Measurements from ENCODE around the gene LRRC4C. TPM values are rescaled to one million over a fixed set of nuclear protein-coding genes. Genes with fewer than 3 reads are reported as not detected.

LRRC4C gene
- total and polyA plus RNA-seq, 10 of the 15 experiments (the other 5 are each of a cell fraction or from before 2014, with no cell fraction given), result 1.5 TPM; not detected in 9

GRCh38 chr11:41400124-41400523, 59.3 kb downstream of the LRRC4C start:
- in situ Hi-C loops (cut with MboI), result no loop called here
- intact Hi-C loops (cut with micrococcal nuclease; ENCODE audit: unreplicated experiment), result no loop called here
- ChIA-PET SMC1A (ENCODE audit: uncharacterized antibody, unreplicated experiment) (no interaction called here), RAD21 (ENCODE audit: unreplicated experiment) (no interaction called here), CTCF (no interaction called here), POLR2A (no interaction called here)
- H2AFZ ChIP-seq (ENCODE audit: control insufficient read depth, low read depth, low read length), result no peak overlapping the region
- WGBS (ENCODE audit: insufficient coverage, insufficient replicate concordance, low lambda C conversion rate, missing lambda C conversion rate), result 1% methylated on average over 4 of the region's 4 CpGs
- no peaks in the 10 kb centered on the region for H3K79me2 ChIP-seq (ENCODE audit: control insufficient read depth, insufficient read depth, low read length)
- no peaks in the 10 kb centered on the region for H4K20me1 ChIP-seq (ENCODE audit: control insufficient read depth, insufficient read depth)
- DNase-seq (ENCODE audit: low read depth, low spot score), result no peak
- H3K27me3 ChIP-seq (replicated peaks in 1 of 2; ENCODE audit: control insufficient read depth in 2 of 2, insufficient read depth in 2 of 2, low read length in 1 of 2), result no peaks in the 10 kb centered on the region
- BruUV-seq (replicated peaks), result no TSS peak
- no peak overlapping the region for H3K9ac ChIP-seq (ENCODE audit: control insufficient read depth, insufficient read depth, low read length)
- H3K36me3 ChIP-seq (ENCODE audit: control insufficient read depth in 2 of 2, insufficient read depth in 2 of 2, low read length in 1 of 2), result no peaks in the 10 kb centered on the region
- no peak overlapping the region for H3K27ac ChIP-seq (ENCODE audit: control insufficient read depth, insufficient read depth)
- no peak for FAIRE-seq
- no peak for ATAC-seq
- H3K4me2 ChIP-seq (ENCODE audit: control insufficient read depth, insufficient read depth), result no peak overlapping the region
- H3K4me1 ChIP-seq (ENCODE audit: control insufficient read depth, insufficient read depth, low read length), result no peaks in the 10 kb centered on the region
- TF ChIP-seq STAT3 (IDR thresholded peaks at IDR 0.05; ENCODE audit: low read depth, low read length), result no peak
- TF ChIP-seq BCL11A (IDR thresholded peaks at IDR 0.05; ENCODE audit: low read depth, low read length), result no peak
- TF ChIP-seq ZNF687 (IDR thresholded peaks at IDR 0.05), result no peak
- no peak for TF ChIP-seq NR2C2 (IDR thresholded peaks at IDR 0.05; ENCODE audit: borderline replicate concordance, control insufficient read depth, insufficient read length, low read depth)
- TF ChIP-seq ZBTB33 (IDR thresholded peaks at IDR 0.05), result no peak
- no peak for TF ChIP-seq ZZZ3 (IDR thresholded peaks at IDR 0.05; ENCODE audit: control insufficient read depth, insufficient read length, low read depth)
- no peak for TF ChIP-seq SIN3A (IDR thresholded peaks at IDR 0.05; ENCODE audit: low read depth, low read length)
- H3K9me3 ChIP-seq (replicated peaks; ENCODE audit: control insufficient read depth, insufficient read depth, low read length), result no peaks in the 10 kb centered on the region
- H3K4me3 ChIP-seq, result no peak overlapping the region
